Endothelial cell of umbilical vein (primary cell): ENCODE measurements around the gene PRSS21. TPM values are rescaled to one million over a fixed set of nuclear protein-coding genes. Genes with fewer than 3 reads are reported as not detected.

Experiments
- BruUV-seq: library from RNA; stranded (reverse); fragments of 400-500 nt; replicated peaks from 2 replicates; lab custom pipeline; 2021; lab: Mats Ljungman, UMichigan
- CTCF ChIA-PET: fragments of 300-600, 350-600 bp; sonication (Branson Sonifier 250); formaldehyde crosslinking; loops from one replicate; lab custom pipeline; 2021; ENCODE audit warnings: antibody characterized with exemption, inconsistent platforms; lab: Charles Lee
- POLR2A ChIA-PET: fragments of 300-600, 350-600 bp; sonication (Branson Sonifier 250); formaldehyde crosslinking; loops from one replicate; lab custom pipeline; 2021; ENCODE audit warnings: antibody characterized with exemption, inconsistent platforms; lab: Charles Lee
- DNase-seq: peaks from one replicate; pipeline ENCODE4 v3.0.0-alpha.2; 2011; ENCODE audit warnings: low read depth, low spot score
- FAIRE-seq: peaks from 2 replicates; lab custom pipeline; 2011; peaks lifted over from hg19 to GRCh38; lab: Jason Lieb, UNC
- H2AFZ ChIP-seq: 2 replicates; pipeline ENCODE4 v1.6.0; 2012; ENCODE audit warnings: low read depth, low read length, control low read depth, inconsistent platforms
- H3K27ac ChIP-seq: 2 replicates; pipeline ENCODE4 v1.5.1; 2011; ENCODE audit warnings: low read depth, mild to moderate bottlenecking, control low read depth, low read length, moderate library complexity; ENCODE audit not compliant: insufficient read depth
- H3K27me3 ChIP-seq, 2 experiments: 2 replicates each; pipeline versions ENCODE4 v1.6.0 to v1.6.1; 2011; ENCODE audit warnings: low read length in 2 of 2, mixed read lengths in 1 of 2; ENCODE audit not compliant: control insufficient read depth in 2 of 2, insufficient read depth in 2 of 2
- H3K36me3 ChIP-seq, 2 experiments: 2 replicates in 1 of 2; 3 replicates in 1 of 2; pipeline ENCODE4 v1.5.1; 2011; ENCODE audit warnings: low read length in 2 of 2, mild to moderate bottlenecking in 1 of 2, moderate library complexity in 1 of 2; ENCODE audit not compliant: control insufficient read depth in 2 of 2, insufficient read depth in 2 of 2; ENCODE audit errors: extremely low read depth in 1 of 2
- H3K4me1 ChIP-seq: 3 replicates; pipeline ENCODE4 v1.5.1; 2011; ENCODE audit warnings: mild to moderate bottlenecking, low read length; ENCODE audit not compliant: control insufficient read depth, insufficient read depth; ENCODE audit errors: extremely low read depth
- H3K4me2 ChIP-seq: 2 replicates; pipeline ENCODE4 v1.6.1; 2011; ENCODE audit warnings: low read length, control low read depth, mixed read lengths; ENCODE audit not compliant: insufficient read depth
- H3K4me3 ChIP-seq, 3 experiments: fragments of 200-600 bp in 1 of 3; sonication (generic), shearing (Covaris generic) in 1 of 3; replicated peaks in 1 of 3; 2 replicates each; pipeline ENCODE4 v1.5.1; 2011 to 2016; ENCODE audit warnings: control low read depth in 3 of 3, low read length in 3 of 3, mild to moderate bottlenecking in 2 of 3, inconsistent platforms in 1 of 3, low read depth in 1 of 3, moderate library complexity in 1 of 3; ENCODE audit not compliant: insufficient read depth in 1 of 3
- H3K79me2 ChIP-seq: 2 replicates; pipeline ENCODE4 v1.6.0; 2012; ENCODE audit warnings: low read length, inconsistent platforms; ENCODE audit not compliant: control insufficient read depth, insufficient read depth
- H3K9ac ChIP-seq: replicated peaks from 2 replicates; pipeline ENCODE3; 2011; ENCODE audit warnings: low read length, control low read depth; ENCODE audit not compliant: insufficient read depth; ENCODE audit errors: extremely low read depth
- H3K9me1 ChIP-seq: replicated peaks from 3 replicates; pipeline ENCODE4 v1.6.0; 2011; ENCODE audit warnings: mild to moderate bottlenecking, low read length; ENCODE audit not compliant: control insufficient read depth, insufficient read depth; ENCODE audit errors: extremely low read depth
- H3K9me3 ChIP-seq: replicated peaks from 2 replicates; pipeline ENCODE4 v1.5.1; 2012; ENCODE audit warnings: low read length, inconsistent platforms; ENCODE audit not compliant: control insufficient read depth, insufficient read depth
- H4K20me1 ChIP-seq: replicated peaks from 2 replicates; pipeline ENCODE3; 2011; ENCODE audit warnings: mild to moderate bottlenecking, low read length; ENCODE audit not compliant: control insufficient read depth, insufficient read depth; ENCODE audit errors: extremely low read depth
- EZH2 ChIP-seq: IDR thresholded peaks from 2 replicates; pipeline ENCODE4 v1.6.1; 2012; ENCODE audit warnings: borderline replicate concordance, low read depth, mild to moderate bottlenecking, moderate library complexity, low read length, inconsistent platforms; ENCODE audit not compliant: severe bottlenecking
- FOS ChIP-seq: IDR thresholded peaks from 2 replicates; pipeline ENCODE4 v1.6.1; 2011; ENCODE audit warnings: mild to moderate bottlenecking, low read length, moderate library complexity, borderline replicate concordance; ENCODE audit not compliant: insufficient read depth
- GATA2 ChIP-seq: IDR thresholded peaks from 2 replicates; pipeline ENCODE4 v1.7.0; 2011; ENCODE audit warnings: low read depth, mild to moderate bottlenecking, moderate library complexity, mixed read lengths, low read length; ENCODE audit not compliant: insufficient read length, insufficient read depth
- JUN ChIP-seq: IDR thresholded peaks from 2 replicates; pipeline ENCODE4 v1.6.1; 2011; ENCODE audit warnings: borderline replicate concordance, low read depth; ENCODE audit not compliant: insufficient read length, insufficient read depth
- MYC ChIP-seq: IDR thresholded peaks from one replicate; pipeline ENCODE4 v1.6.1; 2011; ENCODE audit warnings: mild to moderate bottlenecking, low read depth, low read length
- POLR2A ChIP-seq: IDR thresholded peaks from 2 replicates; pipeline ENCODE4 v1.6.1; 2012; ENCODE audit warnings: low read depth, mild to moderate bottlenecking, control low read depth, low read length
- POLR2AphosphoS5 ChIP-seq: IDR thresholded peaks from 2 replicates; pipeline ENCODE4 v1.6.1; 2012; ENCODE audit warnings: low read depth, mild to moderate bottlenecking, control low read depth, low read length, moderate library complexity; ENCODE audit not compliant: insufficient read depth
- dilution Hi-C: fragments of 300-500 bp; cut with MboI; formaldehyde crosslinking; loops from one replicate; pipeline ENCODE4 v1.15.0; 2019; ENCODE audit warnings: low sequenced_read_pairs; ENCODE audit not compliant: extremely low pct_ligation_motif_present
- intact Hi-C: fragments of 100-400 bp; cut with micrococcal nuclease; formaldehyde crosslinking; loops from one replicate; pipeline ENCODE4 v1.10.0; 2022
- polyA plus RNA-seq, 4 experiments: library from polyadenylated mRNA; depleted of rRNA in 3 of 4; stranded (reverse) in 3 of 4; unstranded in 1 of 4; fragments of >200 nt; gene quantifications; 2 replicates each; pipeline versions ENCODE4 v1.2.1 to v1.2.3, GENCODE V29; 2011 to 2012; ENCODE audit warnings: missing spikeins in 1 of 4
- total RNA-seq: library from RNA; stranded (reverse); gene quantifications from 2 replicates; pipeline ENCODE4 v1.2.3, GENCODE V29; 2021
- TF ChIP-seq, protein P1 (sequence below), 2 donors: IDR thresholded peaks; 1 replicate in 1 of 2; 2 replicates in 1 of 2; pipeline ENCODE4 v1.5.1; 2011; ENCODE audit warnings: low read length in 2 of 2, mild to moderate bottlenecking in 2 of 2, moderate library complexity in 2 of 2, control low read depth in 1 of 2, inconsistent platforms in 1 of 2, low read depth in 1 of 2; ENCODE audit not compliant: insufficient read depth in 1 of 2; ENCODE audit errors: extremely low read depth in 1 of 2
- TF ChIP-seq, protein P2 (sequence below): IDR thresholded peaks from 2 replicates; pipeline ENCODE4 v1.6.1; 2011; ENCODE audit not compliant: insufficient read depth, insufficient read length

PRSS21 gene
- total and polyA plus RNA-seq, 2 donors (not counting 3 experiments of a cell fraction or from before 2014, with no cell fraction given): 0.28 TPM; not detected in 1

DNA sequence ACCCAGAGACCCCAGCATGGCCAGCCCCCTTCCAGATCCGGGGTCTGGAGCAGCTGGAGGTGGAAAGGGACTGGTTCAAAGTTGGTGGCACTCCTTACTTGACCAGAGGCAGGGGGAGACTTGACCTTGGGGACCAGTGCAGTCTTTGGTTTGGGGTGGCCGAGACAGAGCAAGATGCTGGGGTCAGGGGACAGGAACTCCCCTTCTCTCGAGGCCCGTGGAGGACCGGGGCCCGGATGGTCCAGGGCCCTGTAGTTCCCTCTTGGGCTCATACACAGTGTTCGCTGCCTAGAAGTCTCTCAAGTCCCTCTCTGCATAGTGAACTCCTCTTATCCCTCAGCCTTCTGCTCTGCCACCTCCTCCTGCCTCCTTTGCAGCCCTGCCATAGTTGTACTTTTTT is 29.1 kb upstream of the PRSS21 start:
- no peaks in the 10 kb centered on the region for H3K9me1 ChIP-seq
- H3K27me3 ChIP-seq: peaks cover 10 to 18% of the 10 kb centered on the region in 2 experiments
- H3K36me3 ChIP-seq: no peaks in the 10 kb centered on the region
- H3K9me3 ChIP-seq: no peaks in the 10 kb centered on the region
- H3K4me3 ChIP-seq: no peak overlapping the region
- no peaks in the 10 kb centered on the region for H4K20me1 ChIP-seq
- ChIA-PET CTCF (no interaction called here), POLR2A (no interaction called here)
- dilution Hi-C loops: no loop called here
- no peak overlapping the region for H3K27ac ChIP-seq
- no peaks in the 10 kb centered on the region for H3K4me1 ChIP-seq
- intact Hi-C loops: no loop called here
- DNase-seq: no peak
- no peak overlapping the region for H3K9ac ChIP-seq
- H2AFZ ChIP-seq: no peak overlapping the region
- H3K4me2 ChIP-seq: no peak overlapping the region
- BruUV-seq: no TSS peak
- no peak for FAIRE-seq
- no peaks in the 10 kb centered on the region for H3K79me2 ChIP-seq
- TF ChIP-seq EZH2 (no peak), JUN (no peak), POLR2AphosphoS5 (no peak), POLR2A (no peak), MYC (no peak), FOS (no peak), GATA2 (no peak)
- TF ChIP-seq, protein P1, sequence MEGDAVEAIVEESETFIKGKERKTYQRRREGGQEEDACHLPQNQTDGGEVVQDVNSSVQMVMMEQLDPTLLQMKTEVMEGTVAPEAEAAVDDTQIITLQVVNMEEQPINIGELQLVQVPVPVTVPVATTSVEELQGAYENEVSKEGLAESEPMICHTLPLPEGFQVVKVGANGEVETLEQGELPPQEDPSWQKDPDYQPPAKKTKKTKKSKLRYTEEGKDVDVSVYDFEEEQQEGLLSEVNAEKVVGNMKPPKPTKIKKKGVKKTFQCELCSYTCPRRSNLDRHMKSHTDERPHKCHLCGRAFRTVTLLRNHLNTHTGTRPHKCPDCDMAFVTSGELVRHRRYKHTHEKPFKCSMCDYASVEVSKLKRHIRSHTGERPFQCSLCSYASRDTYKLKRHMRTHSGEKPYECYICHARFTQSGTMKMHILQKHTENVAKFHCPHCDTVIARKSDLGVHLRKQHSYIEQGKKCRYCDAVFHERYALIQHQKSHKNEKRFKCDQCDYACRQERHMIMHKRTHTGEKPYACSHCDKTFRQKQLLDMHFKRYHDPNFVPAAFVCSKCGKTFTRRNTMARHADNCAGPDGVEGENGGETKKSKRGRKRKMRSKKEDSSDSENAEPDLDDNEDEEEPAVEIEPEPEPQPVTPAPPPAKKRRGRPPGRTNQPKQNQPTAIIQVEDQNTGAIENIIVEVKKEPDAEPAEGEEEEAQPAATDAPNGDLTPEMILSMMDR (IDR thresholded peaks at IDR 0.05; ENCODE audit: extremely low read depth in 1 of 2, insufficient read depth in 1 of 2, low read depth in 1 of 2, low read length in 2 of 2): no peak
- TF ChIP-seq, protein P2, sequence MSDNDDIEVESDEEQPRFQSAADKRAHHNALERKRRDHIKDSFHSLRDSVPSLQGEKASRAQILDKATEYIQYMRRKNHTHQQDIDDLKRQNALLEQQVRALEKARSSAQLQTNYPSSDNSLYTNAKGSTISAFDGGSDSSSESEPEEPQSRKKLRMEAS: no peak
